GM12801 (cell line): ENCODE measurements around the gene PTTG1.

ENCODE experiments used
- CTCF ChIP-seq: IDR thresholded peaks from one replicate; pipeline ENCODE4 v1.5.1; 2011; ENCODE audit warnings: control low read depth; ENCODE audit not compliant: insufficient read length; ENCODE audit errors: extremely low read depth

PTTG1 gene

GRCh38 chr5:160397492-160397891, 24.2 kb upstream of the PTTG1 start:
- no peak for TF ChIP-seq CTCF

- no peak for TF ChIP-seq CTCF
Measured at GRCh38 chr5:160398806-160399205, 22.8 kb upstream of the PTTG1 start.

- no peak for TF ChIP-seq CTCF
Measured at GRCh38 chr5:160399402-160400353, 22.0 kb upstream of the PTTG1 start, which contains the start of gene FAM200C. TSS of gene FAM200C (minus strand) at chr5:160400054. CDS start at chr5:160395490, 4,564 bp downstream.

GRCh38 chr5:160418561-160419457, 2.8 kb upstream of the PTTG1 start, which contains the start of gene SLU7:
TSS of gene SLU7 (minus strand) at chr5:160419081. CDS start at chr5:160415294, 3,787 bp downstream.
- TF ChIP-seq CTCF: no peak

- TF ChIP-seq CTCF: no peak
Measured at GRCh38 chr5:160419458-160420330, 2.0 kb upstream of the PTTG1 start.

GRCh38 chr5:160420331-160420610, 1.4 kb upstream of the PTTG1 start:
- no peak for TF ChIP-seq CTCF

- no peak for TF ChIP-seq CTCF
Measured at GRCh38 chr5:160423099-160423498, 1.4 kb downstream of the PTTG1 start.
